Testis (tissue), 3 donors: Measurements from ENCODE around the gene SHLD1. TPM values are rescaled to one million over a fixed set of nuclear protein-coding genes. Genes with fewer than 3 reads are reported as not detected.

Experiments used
- DNase-seq: peaks from one replicate; pipeline ENCODE4 v3.0.0-alpha.2; 2019
- H3K27ac ChIP-seq, 2 donors: fragments of 200-600 bp; sonication (generic); one replicate each; pipeline ENCODE4 v1.5.1; 2019
- H3K27me3 ChIP-seq: fragments of 200-600 bp; sonication (generic); one replicate; pipeline ENCODE4 v1.5.1; 2019
- H3K36me3 ChIP-seq: fragments of 200-600 bp; sonication (generic); one replicate; pipeline ENCODE4 v1.5.1; 2017; ENCODE audit warnings: low read depth; ENCODE audit errors: missing control alignments
- H3K4me1 ChIP-seq: fragments of 200-600 bp; sonication (generic); one replicate; pipeline ENCODE4 v1.5.1; 2019
- H3K4me3 ChIP-seq, 2 donors: fragments of 200-600 bp; sonication (generic); one replicate each; pipeline ENCODE4 v1.5.1; 2017 to 2019
- H3K9me3 ChIP-seq: fragments of 200-600 bp; sonication (generic); one replicate; pipeline ENCODE4 v1.5.1; 2017
- CTCF ChIP-seq, 3 experiments: fragments of 450-650 bp in 2 of 3; fragments of 200-600 bp in 1 of 3; sonication (generic) in 1 of 3; IDR thresholded peaks; one replicate each; pipeline ENCODE4 v1.5.1; 2016 to 2019; ENCODE audit warnings: antibody characterized with exemption in 3 of 3, mild to moderate bottlenecking in 2 of 3, moderate library complexity in 1 of 3
- POLR2A ChIP-seq: fragments of 450-650 bp; IDR thresholded peaks from one replicate; pipeline ENCODE4 v1.6.1; 2017; ENCODE audit warnings: antibody characterized with exemption, mild to moderate bottlenecking, moderate library complexity
- WGBS, 2 donors: methylation state at CpG; one replicate each; pipeline ENCODE4 v1.1.5; 2018; 5-methylcytosine and 5-hydroxymethylcytosine counted together
- intact Hi-C: fragments of 100-400 bp; cut with DNase I; formaldehyde crosslinking; loops from one replicate; pipeline ENCODE4 v1.15.1; 2023; ENCODE audit warnings: low total_unique reads
- polyA plus RNA-seq: library from polyadenylated mRNA; stranded (reverse); fragments of 350-450 nt; fragmentation: Illumina TruSeq; extraction: RNeasy Lipid Tissue Mini Kit (QIAGEN cat#74804); gene quantifications from one replicate; pipeline ENCODE4 v1.2.3, GENCODE V29; 2014; ENCODE audit warnings: low read depth, low replicate concordance; ENCODE audit not compliant: insufficient read depth
- total RNA-seq, 2 donors: library from RNA; depleted of rRNA; stranded (reverse); fragments of >200 nt; gene quantifications; one replicate each; pipeline ENCODE4 v1.2.3, GENCODE V29; 2016

Gene SHLD1
- total and polyA plus RNA-seq, 3 donors from 2014 or later = 2.2 to 6.0 (median 5.4) TPM

- no peaks in the 10 kb centered on the region for H3K36me3 ChIP-seq
- WGBS, 2 donors = 70 to 85% methylated on average over 5 of the region's 5 CpGs
- no peak overlapping the region for H3K27ac ChIP-seq
- TF ChIP-seq POLR2A = no peak
- no peak for TF ChIP-seq CTCF (IDR thresholded peaks at IDR 0.05)
- no peak for DNase-seq
- intact Hi-C loops = no loop called here
- no peak overlapping the region for H3K4me3 ChIP-seq
- H3K27me3 ChIP-seq = no peaks in the 10 kb centered on the region
- no peaks in the 10 kb centered on the region for H3K9me3 ChIP-seq
- H3K4me1 ChIP-seq = peaks cover 5% of the 10 kb centered on the region
These were observed 23.1 kb upstream of the SHLD1 start for GRCh38 chr20:5727018-5727515.

- 96 to 98% methylated on average over 2 of the region's 2 CpGs for WGBS, 2 donors
These were observed 20.9 kb upstream of the SHLD1 start for GRCh38 chr20:5729348-5729747.

GRCh38 chr20:5730131-5730530 is 20.1 kb upstream of the SHLD1 start:
- H3K27ac ChIP-seq = no peak overlapping the region
- TF ChIP-seq CTCF (IDR thresholded peaks at IDR 0.05) (no peak), POLR2A (no peak)
- intact Hi-C loops = no loop called here
- H3K4me3 ChIP-seq = no peak overlapping the region
- no peaks in the 10 kb centered on the region for H3K36me3 ChIP-seq
- H3K27me3 ChIP-seq = no peaks in the 10 kb centered on the region
- WGBS, 2 donors = 61 to 70% methylated on average over 2 of the region's 2 CpGs
- no peak for DNase-seq
- peaks cover 5% of the 10 kb centered on the region for H3K4me1 ChIP-seq
- H3K9me3 ChIP-seq = no peaks in the 10 kb centered on the region

More at GRCh38 chr20:5729348-5729747, 20.9 kb upstream of the SHLD1 start:
- Histone ChIP-seq H3K9me3 (no peaks in the 10 kb centered on the region), H3K27ac (no peak overlapping the region), H3K4me3 (no peak overlapping the region), H3K36me3 (no peaks in the 10 kb centered on the region), H3K4me1 (peaks cover 5% of the 10 kb centered on the region), H3K27me3 (no peaks in the 10 kb centered on the region)
- no peak for DNase-seq
- intact Hi-C loops = no loop called here
- TF ChIP-seq POLR2A (no peak), CTCF (IDR thresholded peaks at IDR 0.05) (no peak)

- no peak for DNase-seq
- H3K27me3 ChIP-seq = no peaks in the 10 kb centered on the region
- TF ChIP-seq POLR2A (no peak), CTCF (IDR thresholded peaks at IDR 0.05) (no peak)
- no peak overlapping the region for H3K27ac ChIP-seq
- intact Hi-C loops = no loop called here
- no peak overlapping the region for H3K4me3 ChIP-seq
- H3K36me3 ChIP-seq = no peaks in the 10 kb centered on the region
- H3K9me3 ChIP-seq = no peaks in the 10 kb centered on the region
- 45 to 57% methylated on average over 6 of the region's 6 CpGs for WGBS, 2 donors
- peaks cover 5% of the 10 kb centered on the region for H3K4me1 ChIP-seq
These were observed 18.3 kb upstream of the SHLD1 start for GRCh38 chr20:5731753-5732366.

GRCh38 chr20:5734602-5735001 is 15.6 kb upstream of the SHLD1 start:
- no peaks in the 10 kb centered on the region for H3K27me3 ChIP-seq
- TF ChIP-seq CTCF (IDR thresholded peaks at IDR 0.05) (no peak), POLR2A (no peak)
- no peak overlapping the region for H3K27ac ChIP-seq
- H3K9me3 ChIP-seq = no peaks in the 10 kb centered on the region
- WGBS, 2 donors = 84 to 100% methylated on average over 1 of the region's 1 CpG
- intact Hi-C loops = no loop called here
- H3K36me3 ChIP-seq = no peaks in the 10 kb centered on the region
- H3K4me1 ChIP-seq = peaks cover 5% of the 10 kb centered on the region
- no peak for DNase-seq
- H3K4me3 ChIP-seq = no peak overlapping the region
